Activated CD4-positive, alpha-beta memory T cell treated with anti-CD3 and anti-CD28 coated beads, Interleukin-2, amount 10 ng/mL, durations not matched to agents 7 days and 5 days (primary cell): ENCODE measurements around the gene VASH2. TPM values are rescaled to one million over a fixed set of nuclear protein-coding genes. Genes with fewer than 3 reads are reported as not detected.
"Not testable (repeated sequence)": the region's sequence is repeated elsewhere in the genome, so short reads cannot be mapped to it uniquely, and the experiment has no call there.

Experiments used
- CTCF ChIA-PET: fragments of 350-600 bp; sonication (Branson Sonifier 250); formaldehyde crosslinking; loops from one replicate; lab custom pipeline; 2021; ENCODE audit warnings: antibody characterized with exemption, inconsistent platforms; lab: Charles Lee
- POLR2A ChIA-PET: fragments of 350-600 bp; sonication (Branson Sonifier 250); formaldehyde crosslinking; loops from one replicate; lab custom pipeline; 2021; ENCODE audit warnings: antibody characterized with exemption; lab: Charles Lee
- DNase-seq: peaks from one replicate; pipeline ENCODE4 v3.0.0-alpha.2; 2020
- H3K27ac Mint-ChIP-seq: one replicate; pipeline ENCODE4 v1.8.0; 2021; ENCODE audit warnings: mild to moderate bottlenecking, mixed read lengths
- H3K27me3 Mint-ChIP-seq: one replicate; pipeline ENCODE4 v1.8.0; 2021; ENCODE audit warnings: mixed read lengths
- H3K36me3 Mint-ChIP-seq: one replicate; pipeline ENCODE4 v1.8.0; 2021; ENCODE audit warnings: low read depth, mixed read lengths
- H3K4me1 Mint-ChIP-seq: one replicate; pipeline ENCODE4 v1.8.0; 2021; ENCODE audit warnings: mixed read lengths
- H3K4me3 Mint-ChIP-seq: one replicate; pipeline ENCODE4 v1.8.0; 2021; ENCODE audit warnings: mild to moderate bottlenecking, mixed read lengths
- H3K9me3 Mint-ChIP-seq: one replicate; pipeline ENCODE4 v1.8.0; 2021; ENCODE audit warnings: mixed read lengths
- total RNA-seq, 2 experiments: library from RNA; stranded (reverse); gene quantifications; one replicate each; pipeline ENCODE4 v1.2.3, GENCODE V29; 2021

The VASH2 gene
- under 1 TPM; 0.23 to 0.48 TPM for total RNA-seq

GRCh38 chr1:212950243-212951125 is at the start of gene VASH2:
TSS of gene VASH2 (plus strand) at chr1:212950541. CDS start at chr1:212951543, 1,002 bp downstream.
- DNase-seq, result peak; percentile 73
- peaks cover 13% of the 10 kb centered on the region for H3K4me1 Mint-ChIP-seq
- no peaks in the 10 kb centered on the region for H3K9me3 Mint-ChIP-seq
- H3K36me3 Mint-ChIP-seq, result no peaks in the 10 kb centered on the region
- H3K27ac Mint-ChIP-seq, result no peak within 1 kb of the TSS
- ChIA-PET CTCF (interaction anchor here (0.8 to 1.5 kb wide), 7 partner anchors 12 to 494 kb away, joined by 3 to 4 read pairs (median 3); no protein-coding TSS in a partner anchor), POLR2A (interaction anchor here (2.1 kb wide), 1 partner anchor 159 kb away, joined by 10 read pairs; the partner anchor contains the start of genes NSL1 and TATDN3)
- H3K4me3 Mint-ChIP-seq, result peak within 1 kb of the TSS; percentile 74
- peaks cover 67% of the 10 kb centered on the region for H3K27me3 Mint-ChIP-seq

DNA sequence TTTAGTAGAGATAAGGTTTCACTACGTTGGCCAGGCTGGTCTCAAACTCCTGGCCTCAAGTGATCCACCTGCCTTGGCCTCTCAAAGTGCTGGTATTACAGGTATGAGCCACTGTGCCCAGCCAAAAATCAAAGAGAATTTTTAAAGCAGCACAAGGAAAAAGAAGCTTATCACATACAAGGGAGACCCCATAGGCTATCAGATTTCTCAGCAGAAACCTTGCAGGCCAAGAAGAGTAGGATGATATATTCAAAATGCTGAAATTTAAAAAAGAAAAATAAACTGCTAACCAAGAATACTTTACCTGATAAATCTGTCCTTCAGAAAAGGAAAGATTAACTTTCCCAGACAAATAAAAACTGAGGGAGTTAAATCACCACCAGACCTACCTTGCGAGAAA is 49.1 kb upstream of the VASH2 start:
- ChIA-PET CTCF (interaction anchor here (1.0 to 1.7 kb wide), 2 partner anchors 9 to 86 kb away, joined by 3 to 6 read pairs; no protein-coding TSS in a partner anchor), POLR2A (interaction anchor here (1.1 kb wide), 1 partner anchor 20 kb away, joined by 3 read pairs; no protein-coding TSS in a partner anchor)
- peaks cover 34% of the 10 kb centered on the region for H3K36me3 Mint-ChIP-seq
- peaks cover 9% of the 10 kb centered on the region for H3K27me3 Mint-ChIP-seq
- H3K4me3 Mint-ChIP-seq, result no peak overlapping the region
- peaks cover 10% of the 10 kb centered on the region for H3K9me3 Mint-ChIP-seq
- DNase-seq, result no peak
- no peak overlapping the region for H3K27ac Mint-ChIP-seq
- no peaks in the 10 kb centered on the region for H3K4me1 Mint-ChIP-seq

DNA sequence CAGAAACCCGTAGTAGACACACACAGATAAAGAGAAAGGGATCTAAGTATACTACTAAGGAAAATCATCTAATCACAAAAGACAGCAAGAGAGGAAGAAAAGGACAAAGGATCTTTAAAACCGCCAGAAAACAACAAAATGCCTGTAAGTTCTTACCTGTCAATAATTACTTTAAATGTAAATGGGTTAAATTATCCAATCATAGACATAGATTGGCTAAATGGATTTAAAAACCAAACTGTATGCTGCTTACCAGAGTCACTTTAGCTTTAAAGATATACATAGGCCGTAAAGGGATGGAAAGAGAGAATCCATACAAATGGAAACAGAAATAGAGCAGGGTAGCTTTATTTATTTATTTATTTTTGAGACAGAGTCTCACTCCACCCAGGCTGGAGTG is 48.3 kb upstream of the VASH2 start:
- POLR2A ChIA-PET, result no interaction called here
- CTCF ChIA-PET, result interaction anchor here (1.0 kb wide), 1 partner anchor 10 kb away, joined by 3 read pairs; no protein-coding TSS in a partner anchor
- Mint-ChIP-seq H3K27me3 (peaks cover 12% of the 10 kb centered on the region), H3K4me1 (no peaks in the 10 kb centered on the region), H3K27ac (no peak overlapping the region), H3K36me3 (peaks cover 32% of the 10 kb centered on the region), H3K4me3 (no peak overlapping the region), H3K9me3 (peaks cover 10% of the 10 kb centered on the region)
- DNase-seq, result no peak

GRCh38 chr1:212903664-212904063 is 46.7 kb upstream of the VASH2 start:
- peaks cover 10% of the 10 kb centered on the region for H3K9me3 Mint-ChIP-seq
- no peak overlapping the region for H3K27ac Mint-ChIP-seq
- no peaks in the 10 kb centered on the region for H3K4me1 Mint-ChIP-seq
- ChIA-PET POLR2A (no interaction called here), CTCF (no interaction called here)
- DNase-seq, result no peak
- peaks cover 20% of the 10 kb centered on the region for H3K36me3 Mint-ChIP-seq
- peaks cover 14% of the 10 kb centered on the region for H3K27me3 Mint-ChIP-seq
- H3K4me3 Mint-ChIP-seq, result no peak overlapping the region

DNA sequence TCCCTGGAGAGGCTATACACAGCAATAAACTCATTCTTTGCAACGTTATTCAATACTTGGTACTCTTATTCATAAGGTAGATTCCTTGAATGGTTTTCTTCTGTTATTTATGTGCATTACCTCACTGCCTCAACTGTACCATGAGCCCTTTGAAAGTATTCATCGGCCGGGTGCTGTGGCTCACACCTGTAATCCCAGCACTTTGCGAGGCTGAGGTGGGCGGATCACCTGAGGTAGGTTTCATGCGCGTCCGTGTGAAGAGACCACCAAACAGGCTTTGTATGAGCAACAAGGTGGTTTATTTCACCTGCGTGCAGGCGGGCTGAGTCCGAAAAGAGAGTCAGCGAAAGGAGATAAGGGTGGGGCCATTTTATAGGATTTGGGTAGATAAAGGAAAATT is 42.3 kb upstream of the VASH2 start:
- H3K27me3 Mint-ChIP-seq, result peaks cover 14% of the 10 kb centered on the region
- DNase-seq, H3K4me3 Mint-ChIP-seq, POLR2A ChIA-PET, H3K9me3 Mint-ChIP-seq, H3K27ac Mint-ChIP-seq, H3K36me3 Mint-ChIP-seq, H3K4me1 Mint-ChIP-seq, CTCF ChIA-PET: not testable (repeated sequence)

GRCh38 chr1:212908971-212909370 is 41.4 kb upstream of the VASH2 start:
- no peaks in the 10 kb centered on the region for H3K4me1 Mint-ChIP-seq
- CTCF ChIA-PET, result no interaction called here
- peaks cover 14% of the 10 kb centered on the region for H3K27me3 Mint-ChIP-seq
- no peak for DNase-seq
- POLR2A ChIA-PET, result no interaction called here
- H3K4me3 Mint-ChIP-seq, result no peak overlapping the region
- no peaks in the 10 kb centered on the region for H3K9me3 Mint-ChIP-seq
- H3K36me3 Mint-ChIP-seq, result no peaks in the 10 kb centered on the region
- H3K27ac Mint-ChIP-seq, result no peak overlapping the region

DNA sequence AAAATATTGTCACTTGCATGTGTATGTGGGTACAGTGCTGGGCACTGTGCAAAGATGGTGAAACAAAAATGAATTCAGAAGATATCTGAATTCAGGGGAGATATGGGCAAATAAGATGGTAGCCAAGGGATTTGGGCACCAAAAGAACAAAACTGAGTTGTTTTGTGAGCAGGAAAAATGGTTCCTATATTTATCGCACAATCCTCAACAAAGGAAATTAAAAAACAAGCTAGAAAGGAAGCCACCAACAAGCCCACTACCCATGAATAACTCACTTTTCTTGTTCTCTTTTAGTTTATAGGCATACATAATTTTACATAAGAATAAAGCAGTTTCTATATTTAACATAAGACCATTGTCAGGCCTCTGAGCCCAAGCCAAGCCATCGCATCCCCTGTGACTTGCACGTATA is 40.7 kb upstream of the VASH2 start:
- H3K27me3 Mint-ChIP-seq, result peaks cover 12% of the 10 kb centered on the region
- CTCF ChIA-PET, result no interaction called here
- no peak for DNase-seq

DNA sequence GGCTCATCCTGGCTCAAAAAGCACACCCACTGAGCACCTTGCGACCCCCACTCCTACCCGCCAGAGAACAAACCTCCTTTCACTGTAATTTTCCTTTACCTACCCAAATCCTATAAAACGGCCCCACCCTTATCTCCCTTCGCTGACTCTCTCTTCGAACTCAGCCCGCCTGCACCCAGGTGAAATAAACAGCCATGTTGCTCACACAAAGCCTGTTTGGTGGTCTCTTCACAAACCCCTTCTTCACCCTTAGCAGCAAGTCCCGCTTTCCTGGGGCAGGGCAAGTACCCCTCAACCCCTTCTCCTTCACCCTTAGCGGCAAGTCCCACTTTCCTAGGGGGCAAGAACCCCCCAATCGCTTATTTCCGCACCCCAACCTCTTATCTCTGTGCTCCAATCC is 40.1 kb upstream of the VASH2 start:
- DNase-seq, H3K27ac Mint-ChIP-seq, H3K4me1 Mint-ChIP-seq, CTCF ChIA-PET, H3K4me3 Mint-ChIP-seq, H3K36me3 Mint-ChIP-seq, H3K9me3 Mint-ChIP-seq, POLR2A ChIA-PET: not testable (repeated sequence)
- peaks cover 11% of the 10 kb centered on the region for H3K27me3 Mint-ChIP-seq

More for the DNA sequence above, 40.7 kb upstream of the VASH2 start:
- Mint-ChIP-seq H3K4me1 (no peaks in the 10 kb centered on the region), H3K4me3 (no peak overlapping the region), H3K27ac (no peak overlapping the region), H3K9me3 (no peaks in the 10 kb centered on the region), H3K36me3 (no peaks in the 10 kb centered on the region)
- POLR2A ChIA-PET, result no interaction called here

DNA sequence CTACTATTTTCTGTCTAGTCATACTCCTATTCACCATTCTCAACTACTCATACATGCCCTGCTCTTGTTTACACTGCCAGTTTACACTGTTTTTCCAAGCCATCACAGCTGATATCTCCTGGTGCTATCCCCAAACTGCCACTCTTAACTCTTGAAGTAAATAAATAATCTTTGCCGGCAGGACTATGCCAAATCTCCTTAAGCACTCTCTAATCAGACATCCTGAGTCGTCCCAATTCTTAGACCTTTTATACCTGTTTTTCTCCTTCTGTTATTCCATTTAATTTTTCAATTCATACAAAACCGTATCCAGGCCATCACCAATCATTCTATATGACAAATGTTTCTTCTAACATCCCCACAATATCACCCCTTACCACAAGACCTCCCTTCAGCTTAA is 36.7 kb upstream of the VASH2 start:
- H3K4me3 Mint-ChIP-seq, H3K9me3 Mint-ChIP-seq, H3K27ac Mint-ChIP-seq, H3K4me1 Mint-ChIP-seq, H3K36me3 Mint-ChIP-seq, CTCF ChIA-PET, DNase-seq, POLR2A ChIA-PET: not testable (repeated sequence)
- H3K27me3 Mint-ChIP-seq, result peaks cover 18% of the 10 kb centered on the region

GRCh38 chr1:212914110-212914509 is 36.2 kb upstream of the VASH2 start:
- POLR2A ChIA-PET, result not testable (repeated sequence)

DNA sequence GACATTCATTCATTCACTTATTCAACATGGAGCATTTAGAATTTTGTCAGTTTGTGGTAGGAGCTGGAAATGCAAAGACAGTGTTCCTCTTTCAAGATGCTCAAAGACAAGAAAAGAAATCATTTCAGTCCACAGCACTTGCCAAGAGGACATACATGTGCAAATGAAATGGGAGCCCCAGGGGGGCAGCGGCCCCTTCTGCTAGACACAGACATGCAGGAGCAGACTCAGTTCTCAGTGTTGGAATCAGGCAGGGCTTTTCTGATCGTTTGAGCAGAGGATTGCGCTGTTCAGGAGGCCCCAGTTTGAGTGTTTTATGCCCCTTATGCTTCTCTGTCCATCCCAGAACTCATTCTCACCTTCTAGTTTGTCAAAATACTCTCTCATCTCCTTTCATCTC is 35.6 kb upstream of the VASH2 start:
- H3K4me1 Mint-ChIP-seq, result no peaks in the 10 kb centered on the region
- H3K27me3 Mint-ChIP-seq, result peaks cover 18% of the 10 kb centered on the region
- H3K9me3 Mint-ChIP-seq, result no peaks in the 10 kb centered on the region
- no peak for DNase-seq
- no peak overlapping the region for H3K4me3 Mint-ChIP-seq
- H3K36me3 Mint-ChIP-seq, result no peaks in the 10 kb centered on the region
- H3K27ac Mint-ChIP-seq, result no peak overlapping the region
- CTCF ChIA-PET, result no interaction called here
- POLR2A ChIA-PET, result no interaction called here

More at GRCh38 chr1:212914110-212914509, 36.2 kb upstream of the VASH2 start:
- H3K9me3 Mint-ChIP-seq, H3K4me1 Mint-ChIP-seq, H3K36me3 Mint-ChIP-seq, CTCF ChIA-PET, DNase-seq, H3K4me3 Mint-ChIP-seq, H3K27ac Mint-ChIP-seq: not testable (repeated sequence)
- H3K27me3 Mint-ChIP-seq, result peaks cover 18% of the 10 kb centered on the region

DNA sequence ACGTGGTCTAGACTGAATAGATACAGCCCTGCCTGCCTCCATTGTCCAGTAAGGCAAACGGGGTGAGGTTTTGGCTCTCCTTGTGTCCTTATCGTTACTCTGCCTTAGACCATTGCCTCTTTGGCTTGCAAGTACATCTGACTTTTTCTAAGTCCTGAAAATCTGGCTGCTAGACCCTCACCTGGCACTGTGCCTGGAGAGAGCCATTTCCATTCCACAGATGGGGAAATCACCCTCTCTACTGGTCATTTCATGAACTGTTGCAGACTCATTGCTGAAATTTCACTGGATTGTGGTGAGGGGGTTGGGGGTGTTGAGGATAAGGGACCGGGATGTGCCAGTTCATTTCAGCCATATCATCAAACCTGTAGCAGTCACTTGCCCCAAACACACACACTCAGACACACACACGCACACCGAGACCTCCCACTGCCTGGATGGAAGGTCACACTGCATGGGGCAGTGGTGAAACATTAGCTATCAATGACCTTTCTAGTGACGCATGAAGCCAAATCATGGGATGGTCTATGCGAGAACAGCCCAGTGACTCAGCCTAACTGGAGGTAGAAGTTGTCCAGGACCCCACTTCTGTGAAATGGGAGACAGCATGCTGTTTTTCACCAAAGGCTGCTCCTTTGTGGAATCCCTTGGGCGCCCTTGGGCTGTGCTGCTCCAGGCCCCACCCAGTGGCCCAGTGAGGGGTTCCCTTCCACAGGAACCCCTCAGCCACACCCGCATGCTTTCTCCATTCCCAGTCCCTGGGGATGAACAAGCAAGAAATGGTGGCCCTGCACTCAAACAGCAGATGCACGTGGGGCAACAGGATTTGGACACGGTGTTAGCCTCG is 34.9 kb upstream of the VASH2 start:
- no peaks in the 10 kb centered on the region for H3K36me3 Mint-ChIP-seq
- H3K4me1 Mint-ChIP-seq, result no peaks in the 10 kb centered on the region
- H3K9me3 Mint-ChIP-seq, result no peaks in the 10 kb centered on the region
- H3K4me3 Mint-ChIP-seq, result no peak overlapping the region
- POLR2A ChIA-PET, result no interaction called here
- CTCF ChIA-PET, result no interaction called here
- H3K27ac Mint-ChIP-seq, result no peak overlapping the region
- peaks cover 18% of the 10 kb centered on the region for H3K27me3 Mint-ChIP-seq
- DNase-seq, result no peak
